HEK293 (cell line): ENCODE measurements around the gene SBF2.

Experiments used
- CTCF ChIA-PET: fragments of 350-600 bp; formaldehyde crosslinking; extraction: SDS; loops from one replicate; lab custom pipeline; 2021; ENCODE audit warnings: antibody characterized with exemption; lab: Yijun Ruan, JAX
- POLR2A ChIA-PET: fragments of 300-600 bp; formaldehyde crosslinking; extraction: SDS; loops from one replicate; lab custom pipeline; 2020; ENCODE audit warnings: antibody characterized with exemption, inconsistent platforms; lab: Yijun Ruan, JAX
- H3K27ac ChIP-seq: fragments of 200-500 bp; sonication (Bioruptor generic); 2 replicates; pipeline ENCODE4 v1.5.1; 2014; ENCODE audit warnings: low read depth, low read length, control low read depth, inconsistent platforms; ENCODE audit errors: extremely low read depth
- H3K36me3 ChIP-seq, 2 experiments: fragments of 200-500 bp in 1 of 2; sonication (Bioruptor generic) in 1 of 2; 1 replicate in 1 of 2; 2 replicates in 1 of 2; pipeline ENCODE4 v1.5.1; 2014 to 2017; ENCODE audit warnings: inconsistent platforms in 2 of 2, low read length in 2 of 2; ENCODE audit not compliant: control insufficient read depth in 2 of 2, insufficient read depth in 1 of 2
- H3K4me1 ChIP-seq: fragments of 200-500 bp; sonication (Bioruptor generic); 2 replicates; pipeline ENCODE4 v1.5.1; 2014; ENCODE audit warnings: mild to moderate bottlenecking, low read length, inconsistent platforms; ENCODE audit not compliant: control insufficient read depth, insufficient read depth
- H3K4me3 ChIP-seq: 2 replicates; pipeline ENCODE4 v1.5.1; 2011; ENCODE audit warnings: low read depth, mild to moderate bottlenecking, control low read depth, low read length, moderate library complexity
- H3K9me3 ChIP-seq: fragments of 200-500 bp; sonication (Bioruptor generic); 2 replicates; pipeline ENCODE4 v1.5.1; 2014; ENCODE audit warnings: low read depth, low read length, inconsistent platforms; ENCODE audit not compliant: control insufficient read depth, insufficient read depth
- ATF2 ChIP-seq: fragments of 450-650 bp; formaldehyde crosslinking; IDR thresholded peaks from 2 replicates; pipeline ENCODE4 v1.5.1; 2016; ENCODE audit warnings: missing biosample characterization, missing genetic modification characterization, low read depth
- PRDM1 ChIP-seq: fragments of 450-650 bp; formaldehyde crosslinking; IDR thresholded peaks from 2 replicates; pipeline ENCODE4; 2016; ENCODE audit warnings: missing biosample characterization, missing genetic modification characterization
- SETDB1 ChIP-seq: IDR thresholded peaks from one replicate; pipeline ENCODE4 v1.6.1; 2017; ENCODE audit warnings: mild to moderate bottlenecking, low read length, moderate library complexity, mixed read lengths; ENCODE audit not compliant: insufficient read length
- ZEB2 ChIP-seq: fragments of 450-650 bp; formaldehyde crosslinking; IDR thresholded peaks from 2 replicates; pipeline ENCODE4 v1.5.1; 2016; ENCODE audit warnings: missing biosample characterization, missing genetic modification characterization
- ZNF138 ChIP-seq: fragments of 450-650 bp; formaldehyde crosslinking; IDR thresholded peaks from 2 replicates; pipeline ENCODE4 v1.5.1; 2016; ENCODE audit warnings: missing biosample characterization, missing genetic modification characterization, borderline replicate concordance
- ZNF2 ChIP-seq: fragments of 450-650 bp; formaldehyde crosslinking; IDR thresholded peaks from 2 replicates; pipeline ENCODE4 v1.5.1; 2016; ENCODE audit warnings: missing biosample characterization, missing genetic modification characterization
- ZNF366 ChIP-seq: fragments of 450-650 bp; formaldehyde crosslinking; conservative IDR thresholded peaks from 2 replicates; pipeline ENCODE4 v1.5.1; 2016; ENCODE audit warnings: missing biosample characterization, missing genetic modification characterization
- ZNF416 ChIP-seq: fragments of 450-650 bp; formaldehyde crosslinking; IDR thresholded peaks from 2 replicates; pipeline ENCODE4 v1.5.1; 2016; ENCODE audit warnings: missing biosample characterization, missing genetic modification characterization
- ZNF549 ChIP-seq: fragments of 450-650 bp; IDR thresholded peaks from 2 replicates; pipeline ENCODE4 v1.5.1; 2018; ENCODE audit warnings: missing biosample characterization, missing genetic modification characterization, mild to moderate bottlenecking, inconsistent platforms, moderate library complexity
- ZNF560 ChIP-seq: fragments of 450-650 bp; formaldehyde crosslinking; IDR thresholded peaks from 2 replicates; pipeline ENCODE4 v1.5.1; 2017; ENCODE audit warnings: missing biosample characterization, missing genetic modification characterization, borderline replicate concordance
- ZNF596 ChIP-seq: fragments of 450-650 bp; IDR thresholded peaks from 2 replicates; pipeline ENCODE4 v1.5.0; 2018; ENCODE audit warnings: missing biosample characterization, mild to moderate bottlenecking, missing genetic modification characterization, moderate library complexity
- ZNF654 ChIP-seq: fragments of 450-650 bp; formaldehyde crosslinking; IDR thresholded peaks from 2 replicates; pipeline ENCODE4 v1.5.1; 2016; ENCODE audit warnings: low read depth, missing biosample characterization, missing genetic modification characterization
- ZXDB ChIP-seq: fragments of 450-650 bp; formaldehyde crosslinking; IDR thresholded peaks from 2 replicates; pipeline ENCODE4 v1.5.1; 2016; ENCODE audit warnings: missing biosample characterization, missing genetic modification characterization
- TF ChIP-seq, protein P1 (sequence below): fragments of 450-650 bp; formaldehyde crosslinking; IDR thresholded peaks from 2 replicates; pipeline ENCODE4 v1.5.1; 2016; ENCODE audit warnings: missing biosample characterization, missing genetic modification characterization

SBF2 gene

DNA sequence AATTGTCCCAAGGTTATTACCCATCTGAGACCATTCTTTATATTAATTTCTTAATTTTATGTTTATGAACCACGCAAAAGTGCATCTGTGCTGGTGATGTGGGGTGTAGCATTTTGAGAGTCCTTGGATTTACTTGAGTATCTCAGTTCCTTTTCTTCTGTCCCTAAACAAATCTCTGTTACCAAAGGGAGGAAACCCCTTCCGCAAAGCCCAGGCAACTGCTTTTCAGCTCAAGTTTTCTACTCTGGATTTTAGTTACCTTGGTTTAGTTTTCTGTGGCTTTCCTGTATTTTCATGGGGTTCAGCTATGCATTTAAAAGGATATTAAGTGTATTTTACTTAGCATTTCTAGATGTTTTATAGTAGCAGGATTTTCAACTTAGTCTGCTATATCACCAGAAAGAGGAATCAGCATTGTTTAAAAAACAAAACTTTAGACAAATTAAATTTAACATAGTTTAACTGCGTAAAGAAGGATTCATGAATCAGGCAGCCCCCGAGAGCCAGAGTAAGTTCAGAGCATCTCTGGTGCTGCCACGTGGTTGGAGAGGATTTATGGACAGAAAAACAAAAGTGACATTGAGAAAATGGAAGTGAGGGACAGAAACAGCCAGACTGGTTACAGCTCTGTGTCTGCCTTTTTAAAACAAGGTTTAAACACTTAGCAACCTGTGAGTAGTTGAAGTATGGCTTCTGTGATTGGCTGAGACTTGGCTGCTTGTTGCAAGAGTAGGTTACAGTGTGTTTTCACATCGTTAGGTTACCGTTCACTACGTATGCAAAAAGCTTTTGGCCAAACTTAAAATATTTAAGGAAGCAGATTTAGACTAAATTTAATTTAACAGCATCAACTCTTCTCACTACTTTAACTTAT is 20.4 kb upstream of the SBF2 start:
- TF ChIP-seq SETDB1 (peak; percentile 52), ZNF2 (tag by site-specific recombination) (no peak), ZNF549 (tag by site-specific recombination) (peak; percentile 92)
- Histone ChIP-seq H3K4me3 (no peak overlapping the region), H3K36me3 (no peaks in the 10 kb centered on the region), H3K9me3 (no peaks in the 10 kb centered on the region), H3K27ac (no peak overlapping the region), H3K4me1 (no peaks in the 10 kb centered on the region)
- POLR2A ChIA-PET: interaction anchor here (0.8 to 2.0 kb wide), 2 partner anchors 8 to 10 kb away, joined by 4 to 12 read pairs; partner anchors contain the start of gene ADM
- CTCF ChIA-PET: interaction anchor here (0.6 to 1.5 kb wide), 7 partner anchors 9 to 1356 kb away, joined by 3 to 9 read pairs (median 3); no protein-coding TSS in a partner anchor

GRCh38 chr11:10311802-10312201 is 17.8 kb upstream of the SBF2 start:
- H3K9me3 ChIP-seq: no peaks in the 10 kb centered on the region
- ChIA-PET POLR2A (no interaction called here), CTCF (interaction anchor here (1.4 to 2.4 kb wide), 2 partner anchors 11 to 54 kb away, joined by 5 to 9 read pairs; no protein-coding TSS in a partner anchor)
- no peak overlapping the region for H3K4me3 ChIP-seq
- TF ChIP-seq ZNF416 (peak; percentile 84), ZNF560 (tag by site-specific recombination) (no peak)
- H3K4me1 ChIP-seq: no peaks in the 10 kb centered on the region
- H3K36me3 ChIP-seq: peaks cover 0 to 3% of the 10 kb centered on the region in 2 experiments; a peak in 1 of 3 replicates
- H3K27ac ChIP-seq: no peak overlapping the region

GRCh38 chr11:10310301-10310841 is 16.4 kb upstream of the SBF2 start:
- POLR2A ChIA-PET: interaction anchor here (0.7 to 1.5 kb wide), 3 partner anchors 54 to 498 kb away, joined by 3 to 6 read pairs (median 3); partner anchors contain the start of gene EIF4G2
- no peak overlapping the region for H3K4me3 ChIP-seq
- no peak overlapping the region for H3K27ac ChIP-seq
- H3K9me3 ChIP-seq: no peaks in the 10 kb centered on the region
- CTCF ChIA-PET: interaction anchor here (0.6 to 4.6 kb wide), 8 partner anchors 12 to 1173 kb away, joined by 3 to 44 read pairs (median 6); no protein-coding TSS in a partner anchor
- peaks cover 0 to 16% of the 10 kb centered on the region in 2 experiments; a peak in 1 of 3 replicates for H3K36me3 ChIP-seq
- H3K4me1 ChIP-seq: no peaks in the 10 kb centered on the region
- TF ChIP-seq ZNF138 (no peak), ZNF366 (0 out of 2 replicates have a peak, but pooled peaks have one; percentile 15), SETDB1 (no peak), ATF2 (peak; percentile 64), PRDM1 (tag by site-specific recombination) (peak; percentile 69; the same call in 1 of the 2 replicates), ZXDB (0 out of 2 replicates have a peak, but pooled peaks have one; percentile 35), ZNF654 (tag by site-specific recombination) (no peak), ZEB2 (tag by site-specific recombination) (0 out of 2 replicates have a peak, but pooled peaks have one; percentile 14), ZNF596 (peak; percentile 98)
- TF ChIP-seq, protein P1, sequence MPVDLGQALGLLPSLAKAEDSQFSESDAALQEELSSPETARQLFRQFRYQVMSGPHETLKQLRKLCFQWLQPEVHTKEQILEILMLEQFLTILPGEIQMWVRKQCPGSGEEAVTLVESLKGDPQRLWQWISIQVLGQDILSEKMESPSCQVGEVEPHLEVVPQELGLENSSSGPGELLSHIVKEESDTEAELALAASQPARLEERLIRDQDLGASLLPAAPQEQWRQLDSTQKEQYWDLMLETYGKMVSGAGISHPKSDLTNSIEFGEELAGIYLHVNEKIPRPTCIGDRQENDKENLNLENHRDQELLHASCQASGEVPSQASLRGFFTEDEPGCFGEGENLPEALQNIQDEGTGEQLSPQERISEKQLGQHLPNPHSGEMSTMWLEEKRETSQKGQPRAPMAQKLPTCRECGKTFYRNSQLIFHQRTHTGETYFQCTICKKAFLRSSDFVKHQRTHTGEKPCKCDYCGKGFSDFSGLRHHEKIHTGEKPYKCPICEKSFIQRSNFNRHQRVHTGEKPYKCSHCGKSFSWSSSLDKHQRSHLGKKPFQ: no peak
